ENCODE results near the gene TMIE. TPM values are rescaled to one million over a fixed set of nuclear protein-coding genes. Genes with fewer than 3 reads are reported as not detected.
"Not testable (repeated sequence)": the region's sequence is repeated elsewhere in the genome, so short reads cannot be mapped to it uniquely, and the experiment has no call there.

Gene TMIE
- total RNA-seq, 1 experiment from 2014 or later, result 0.26 TPM

GRCh38 chr3:46700772-46701171 is 420 bp upstream of the TMIE start:
- Mint-ChIP-seq H3K9me3 (ENCODE audit: unreplicated experiment) (no peaks in the 10 kb centered on the region), H3K27ac (ENCODE audit: low read depth, unreplicated experiment) (no peak overlapping the region), H3K27me3 (ENCODE audit: insufficient read depth, unreplicated experiment) (no peaks in the 10 kb centered on the region), H3K4me3 (ENCODE audit: unreplicated experiment) (no peak overlapping the region), H3K36me3 (ENCODE audit: insufficient read depth, unreplicated experiment) (no peaks in the 10 kb centered on the region), H3K4me1 (ENCODE audit: insufficient read depth, unreplicated experiment) (peaks cover 4% of the 10 kb centered on the region)
- DNase-seq (ENCODE audit: unreplicated experiment), result no peak
- CTCF ChIA-PET, result no interaction called here
- BruUV-seq (replicated peaks), result no TSS peak
- intact Hi-C loops (cut with micrococcal nuclease), result no loop called here
- POLR2A ChIA-PET, result no interaction called here
- no peak for TF ChIP-seq CTCF (IDR thresholded peaks at IDR 0.05; ENCODE audit: unreplicated experiment)

- no peaks in the 10 kb centered on the region for H3K27me3 Mint-ChIP-seq (ENCODE audit: insufficient read depth, unreplicated experiment)
- ChIA-PET CTCF (interaction anchor here (0.6 to 2.6 kb wide), 8 partner anchors 73 to 662 kb away, joined by 3 to 19 read pairs (median 5); no protein-coding TSS in a partner anchor), POLR2A (interaction anchor here (1.4 kb wide), 1 partner anchor 9 kb away, joined by 7 read pairs; the partner anchor contains the start of gene ALS2CL)
- intact Hi-C loops (cut with micrococcal nuclease), result no loop called here
- H3K9me3 Mint-ChIP-seq (ENCODE audit: unreplicated experiment), result no peaks in the 10 kb centered on the region
- H3K27ac Mint-ChIP-seq (ENCODE audit: low read depth, unreplicated experiment), result no peak overlapping the region
- no TSS peak for BruUV-seq (replicated peaks)
- H3K36me3 Mint-ChIP-seq (ENCODE audit: insufficient read depth, unreplicated experiment), result no peaks in the 10 kb centered on the region
- H3K4me1 Mint-ChIP-seq (ENCODE audit: insufficient read depth, unreplicated experiment), result peaks cover 6% of the 10 kb centered on the region
- no peak for TF ChIP-seq CTCF (IDR thresholded peaks at IDR 0.05; ENCODE audit: unreplicated experiment)
- no peak for DNase-seq (ENCODE audit: unreplicated experiment)
- H3K4me3 Mint-ChIP-seq (ENCODE audit: unreplicated experiment), result no peak overlapping the region
Measured at GRCh38 chr3:46702246-46703012, 1.2 kb downstream of the TMIE start.

- intact Hi-C loops (cut with micrococcal nuclease), result no loop called here
- ChIA-PET POLR2A (interaction anchor here (1.4 kb wide), 1 partner anchor 10 kb away, joined by 7 read pairs; the partner anchor contains the start of gene ALS2CL), CTCF (interaction anchor here (0.6 to 2.6 kb wide), 10 partner anchors 74 to 661 kb away, joined by 3 to 19 read pairs (median 4); no protein-coding TSS in a partner anchor)
- H3K4me3 Mint-ChIP-seq (ENCODE audit: unreplicated experiment), result no peak overlapping the region
- H3K9me3 Mint-ChIP-seq (ENCODE audit: unreplicated experiment), result no peaks in the 10 kb centered on the region
- H3K27ac Mint-ChIP-seq (ENCODE audit: low read depth, unreplicated experiment), result no peak overlapping the region
- H3K27me3 Mint-ChIP-seq (ENCODE audit: insufficient read depth, unreplicated experiment), result no peaks in the 10 kb centered on the region
- no peak for DNase-seq (ENCODE audit: unreplicated experiment)
- no TSS peak for BruUV-seq (replicated peaks)
- H3K4me1 Mint-ChIP-seq (ENCODE audit: insufficient read depth, unreplicated experiment), result peaks cover 6% of the 10 kb centered on the region
- no peak for TF ChIP-seq CTCF (IDR thresholded peaks at IDR 0.05; ENCODE audit: unreplicated experiment)
- H3K36me3 Mint-ChIP-seq (ENCODE audit: insufficient read depth, unreplicated experiment), result no peaks in the 10 kb centered on the region
Measured at GRCh38 chr3:46703013-46703520, 1.9 kb downstream of the TMIE start.

- not testable (repeated sequence) for BruUV-seq (replicated peaks)
Measured at GRCh38 chr3:46704346-46704745, 3.2 kb downstream of the TMIE start.

More at GRCh38 chr3:46704346-46704745, 3.2 kb downstream of the TMIE start:
- H3K4me1 Mint-ChIP-seq (ENCODE audit: insufficient read depth, unreplicated experiment); H3K36me3 Mint-ChIP-seq (ENCODE audit: insufficient read depth, unreplicated experiment); DNase-seq (ENCODE audit: unreplicated experiment); POLR2A ChIA-PET; H3K9me3 Mint-ChIP-seq (ENCODE audit: unreplicated experiment); H3K27me3 Mint-ChIP-seq (ENCODE audit: insufficient read depth, unreplicated experiment); H3K4me3 Mint-ChIP-seq (ENCODE audit: unreplicated experiment); H3K27ac Mint-ChIP-seq (ENCODE audit: low read depth, unreplicated experiment): not testable (repeated sequence)
- intact Hi-C loops (cut with micrococcal nuclease), result loop anchor here (2.0 kb wide), 1 partner anchor 666 kb away; no protein-coding TSS in a partner anchor
- CTCF ChIA-PET, result interaction anchor here (0.6 to 2.6 kb wide), 4 partner anchors 75 to 721 kb away, joined by 4 to 19 read pairs (median 6); no protein-coding TSS in a partner anchor

Measured in MCF 10A (cell line).